Transverse colon (tissue), 4 donors: ENCODE measurements around the gene CWC15.

Experiments used
- EP300 ChIP-seq: sonication (generic); formaldehyde crosslinking; IDR thresholded peaks from one replicate; pipeline ENCODE4 v1.6.1; 2017; ENCODE audit warnings: antibody characterized with exemption, low read depth
- POLR2A ChIP-seq: fragments of 450-650 bp; IDR thresholded peaks from one replicate; pipeline ENCODE4 v1.6.1; 2016; ENCODE audit warnings: antibody characterized with exemption, mild to moderate bottlenecking, moderate library complexity
- POLR2AphosphoS5 ChIP-seq, 3 donors: sonication (generic); formaldehyde crosslinking; IDR thresholded peaks; one replicate each; pipeline ENCODE4 v1.6.1; 2016; ENCODE audit warnings: antibody characterized with exemption in 3 of 3
- TF ChIP-seq, protein P1 (sequence below), 5 experiments: fragments of 200-600 bp in 3 of 5; fragments of 450-650 bp in 2 of 5; sonication (generic) in 3 of 5; IDR thresholded peaks; 1 replicate in 2 of 5; 2 replicates in 3 of 5; pipeline ENCODE4 v1.5.1; 2016 to 2017; ENCODE audit warnings: antibody characterized with exemption in 5 of 5, inconsistent platforms in 3 of 5, mild to moderate bottlenecking in 2 of 5, moderate library complexity in 1 of 5

DNA sequence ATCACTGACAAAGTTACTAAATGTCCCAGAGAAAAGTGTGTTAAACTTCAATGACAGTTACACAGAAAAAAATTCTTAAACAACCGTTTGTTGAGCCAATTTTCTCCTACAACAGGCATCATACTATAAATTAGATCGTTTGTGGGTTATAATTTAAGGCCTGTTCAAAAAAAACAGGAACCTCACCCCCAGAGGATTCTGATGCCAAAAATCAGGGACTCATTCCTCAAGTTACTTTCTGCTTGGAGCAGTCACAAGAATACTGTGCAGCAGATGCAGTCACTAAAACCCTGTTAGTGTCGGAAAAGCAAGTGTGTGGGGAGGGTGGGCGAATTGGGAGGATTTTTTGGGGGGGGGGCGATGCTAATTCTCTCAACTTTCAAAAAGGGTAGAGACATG lies 657 bp downstream of the CWC15 start:
- TF ChIP-seq, protein P1, sequence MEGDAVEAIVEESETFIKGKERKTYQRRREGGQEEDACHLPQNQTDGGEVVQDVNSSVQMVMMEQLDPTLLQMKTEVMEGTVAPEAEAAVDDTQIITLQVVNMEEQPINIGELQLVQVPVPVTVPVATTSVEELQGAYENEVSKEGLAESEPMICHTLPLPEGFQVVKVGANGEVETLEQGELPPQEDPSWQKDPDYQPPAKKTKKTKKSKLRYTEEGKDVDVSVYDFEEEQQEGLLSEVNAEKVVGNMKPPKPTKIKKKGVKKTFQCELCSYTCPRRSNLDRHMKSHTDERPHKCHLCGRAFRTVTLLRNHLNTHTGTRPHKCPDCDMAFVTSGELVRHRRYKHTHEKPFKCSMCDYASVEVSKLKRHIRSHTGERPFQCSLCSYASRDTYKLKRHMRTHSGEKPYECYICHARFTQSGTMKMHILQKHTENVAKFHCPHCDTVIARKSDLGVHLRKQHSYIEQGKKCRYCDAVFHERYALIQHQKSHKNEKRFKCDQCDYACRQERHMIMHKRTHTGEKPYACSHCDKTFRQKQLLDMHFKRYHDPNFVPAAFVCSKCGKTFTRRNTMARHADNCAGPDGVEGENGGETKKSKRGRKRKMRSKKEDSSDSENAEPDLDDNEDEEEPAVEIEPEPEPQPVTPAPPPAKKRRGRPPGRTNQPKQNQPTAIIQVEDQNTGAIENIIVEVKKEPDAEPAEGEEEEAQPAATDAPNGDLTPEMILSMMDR (IDR thresholded peaks at IDR 0.05) = no peak
- no peak for TF ChIP-seq POLR2AphosphoS5 (IDR thresholded peaks at IDR 0.05)
- TF ChIP-seq POLR2A = no peak
- TF ChIP-seq EP300 = no peak
